Iris pigment epithelial cell (primary cell): ENCODE measurements around the gene EDEM1.
"Not testable (repeated sequence)": the region's sequence is repeated elsewhere in the genome, so short reads cannot be mapped to it uniquely, and the experiment has no call there.

Experiments used
- DNase-seq: peaks from one replicate; pipeline ENCODE4 v3.0.0-alpha.2; 2011; ENCODE audit warnings: low read depth

EDEM1 gene

DNA sequence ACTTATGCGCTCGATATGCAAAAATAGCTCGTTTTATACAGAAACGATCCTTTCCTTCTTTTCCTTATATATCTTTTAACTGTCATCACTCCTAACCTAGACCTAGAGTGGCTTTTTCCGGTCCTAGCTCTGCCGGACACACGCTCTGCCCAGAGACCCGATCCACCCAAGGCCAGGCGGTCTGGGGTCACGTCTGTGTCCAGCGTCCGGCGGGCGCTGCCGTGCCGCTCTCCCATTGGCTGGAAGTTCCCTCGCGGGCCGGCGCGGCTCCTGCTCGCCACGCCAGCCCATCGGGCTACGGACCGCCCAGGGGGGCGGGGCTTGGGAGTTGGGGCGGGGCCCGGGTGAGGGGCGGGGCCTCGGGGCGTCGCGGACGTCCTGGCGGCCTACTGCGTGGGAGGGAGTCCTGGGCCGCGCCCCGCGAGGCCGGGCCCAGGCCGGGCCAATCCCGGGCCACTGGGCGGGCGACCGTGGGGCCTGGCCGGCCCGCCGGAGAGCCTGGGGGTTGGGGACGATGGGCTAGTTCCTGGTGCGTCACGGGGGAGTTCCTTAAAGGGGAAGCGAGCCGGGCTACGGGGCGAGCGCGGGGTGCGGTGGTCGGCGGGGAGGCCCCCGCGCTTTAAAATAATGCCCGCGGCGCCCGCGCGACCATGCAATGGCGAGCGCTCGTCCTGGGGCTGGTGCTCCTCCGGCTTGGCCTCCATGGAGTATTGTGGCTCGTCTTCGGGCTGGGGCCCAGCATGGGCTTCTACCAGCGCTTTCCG lies at the start of gene EDEM1:
TSS of gene EDEM1 (plus strand) at position 552 of the 764 bp plus-strand sequence. CDS start at position 651, 99 bp downstream.
- DNase-seq = peak; percentile 94

GRCh38 chr3:5138214-5138981 lies 49.1 kb upstream of the EDEM1 start:
- peak; percentile 67 for DNase-seq

DNA sequence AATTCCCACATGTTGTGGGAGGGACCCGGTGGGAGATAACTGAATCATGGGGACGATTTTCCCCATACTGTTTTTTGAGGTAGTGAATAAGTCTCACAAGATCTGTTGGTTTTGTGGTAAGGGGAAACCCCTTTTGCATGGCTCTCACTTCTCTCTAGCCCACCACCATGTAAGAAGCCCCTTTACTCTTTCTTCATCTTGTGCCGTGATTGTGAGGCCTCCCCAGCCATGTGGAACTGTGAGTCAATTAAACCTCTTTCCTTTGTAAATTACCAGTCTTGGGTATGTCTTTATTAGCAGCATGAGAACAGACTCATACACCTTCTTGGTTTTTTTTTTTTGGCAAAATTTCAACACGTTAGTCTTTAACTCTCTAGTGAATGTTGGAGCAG lies 47.3 kb upstream of the EDEM1 start:
- no peak for DNase-seq

DNA sequence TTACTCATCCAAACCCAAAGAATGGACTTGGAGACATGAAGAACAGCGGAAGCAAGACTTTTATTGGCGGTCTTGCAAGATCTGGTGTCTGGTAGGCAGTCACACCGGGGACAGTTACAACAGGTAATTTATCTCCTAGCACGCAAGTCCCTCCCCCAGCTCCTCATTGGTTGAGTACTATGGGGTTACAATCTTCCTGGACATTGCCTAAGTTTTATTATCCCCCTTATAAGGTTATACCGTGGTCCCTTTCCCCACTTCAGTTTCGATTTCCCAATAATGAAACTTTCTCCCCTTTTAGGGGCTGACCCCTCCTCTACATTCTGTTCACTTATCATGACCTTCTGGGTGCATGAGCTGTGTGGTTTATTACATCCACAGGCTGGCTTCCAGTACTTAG lies 46.7 kb upstream of the EDEM1 start:
- DNase-seq = no peak

GRCh38 chr3:5141760-5142159 lies 45.7 kb upstream of the EDEM1 start:
- no peak for DNase-seq

DNA sequence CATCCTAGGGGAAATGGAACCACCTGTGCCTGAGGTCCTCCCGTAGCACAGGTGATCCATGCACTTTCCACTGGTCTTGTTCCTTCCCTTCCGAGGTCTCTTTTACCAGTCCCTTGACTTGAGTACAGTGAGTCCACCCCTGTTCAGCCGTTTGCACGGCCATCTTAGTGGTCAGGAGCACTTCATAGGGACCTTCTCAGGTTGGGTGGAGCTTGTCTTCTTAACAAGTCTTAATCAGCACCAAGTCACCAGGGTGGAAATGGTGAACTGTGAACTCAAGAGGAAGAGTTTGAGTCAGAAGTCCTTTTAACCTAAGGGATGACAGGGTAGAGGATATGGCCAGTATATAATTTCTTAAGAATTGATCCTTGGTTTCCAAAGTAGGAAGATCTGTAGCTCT lies 44.0 kb upstream of the EDEM1 start:
- no peak for DNase-seq

DNA sequence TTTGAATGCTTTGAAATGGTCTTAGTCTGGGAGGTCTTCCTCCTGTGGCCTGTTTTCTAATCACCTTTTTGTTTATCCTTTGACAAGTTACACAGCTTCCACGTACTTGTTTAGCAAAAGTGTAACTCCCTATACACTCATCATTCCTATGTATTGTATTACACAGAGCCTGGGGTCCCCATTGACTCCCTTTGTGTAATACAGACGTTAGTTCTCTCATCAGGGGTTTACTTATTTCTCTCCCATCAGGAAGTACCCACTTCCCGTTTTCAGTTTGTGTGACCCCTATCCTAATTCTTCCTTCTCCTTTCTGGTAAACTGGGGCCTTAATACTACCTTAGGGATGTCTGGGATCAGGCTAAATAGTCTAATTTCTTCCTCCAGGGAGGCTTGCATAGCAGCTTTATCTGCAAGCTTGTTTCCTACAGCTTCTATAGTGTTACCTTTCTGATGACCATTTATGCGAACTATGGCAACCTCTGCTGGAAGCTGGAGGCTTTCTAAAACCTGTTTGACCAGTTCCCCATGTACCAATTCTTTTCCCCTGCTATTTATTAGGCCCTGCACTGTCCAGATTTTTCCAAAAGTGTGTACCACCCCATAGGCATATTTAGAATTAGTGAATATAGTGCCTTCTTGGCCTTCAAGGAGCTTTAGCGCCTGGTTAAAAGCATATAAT lies 43.1 kb upstream of the EDEM1 start:
- DNase-seq = no peak

DNA sequence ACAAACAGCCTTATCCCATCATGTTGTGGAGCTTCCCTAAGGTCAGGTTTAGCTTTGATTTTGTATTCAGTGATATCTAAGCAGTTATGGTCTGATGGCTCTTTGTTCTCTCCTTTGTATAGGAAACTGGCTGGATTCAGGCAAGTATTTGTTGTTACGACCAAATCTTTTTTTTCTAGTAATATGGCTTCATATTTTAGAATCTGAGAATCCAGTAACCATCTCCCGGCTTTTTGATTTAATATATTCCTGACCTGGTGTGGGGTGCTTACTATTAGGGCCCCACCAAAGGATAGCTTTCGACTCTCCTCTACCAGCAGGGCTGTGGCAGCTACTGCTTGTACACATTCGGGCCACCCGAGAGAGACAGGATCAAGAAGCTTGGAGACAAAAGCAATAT lies 42.4 kb upstream of the EDEM1 start:
- DNase-seq = no peak

GRCh38 chr3:5147152-5147551 lies 40.4 kb upstream of the EDEM1 start:
- DNase-seq = not testable (repeated sequence)

GRCh38 chr3:5149306-5149880 lies 38.1 kb upstream of the EDEM1 start:
- DNase-seq = no peak

GRCh38 chr3:5151586-5151985 lies 35.9 kb upstream of the EDEM1 start:
- DNase-seq = no peak

GRCh38 chr3:5153074-5153473 lies 34.4 kb upstream of the EDEM1 start:
- DNase-seq = no peak

- DNase-seq = no peak
Observed at GRCh38 chr3:5155241-5155640, 32.3 kb upstream of the EDEM1 start.

DNA sequence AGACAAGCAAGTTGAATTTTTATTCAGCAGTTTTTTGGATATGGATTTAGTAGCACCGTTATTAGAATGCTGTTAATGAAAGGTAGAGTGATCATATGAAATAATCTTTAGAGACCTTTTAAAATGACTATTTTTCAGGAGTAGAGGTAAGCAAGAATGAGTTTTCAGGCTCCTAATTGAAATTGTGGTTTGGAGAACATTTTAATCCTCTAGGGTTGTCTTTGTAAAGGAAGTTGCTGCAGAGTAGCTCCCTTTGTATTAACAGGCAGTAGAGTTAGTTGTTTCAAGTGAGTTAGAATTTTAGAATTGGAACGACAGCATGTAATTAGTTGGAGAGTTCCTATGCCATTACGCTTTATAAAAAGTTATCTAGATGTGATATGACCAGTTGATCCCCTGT lies 27.2 kb upstream of the EDEM1 start:
- no peak for DNase-seq

- DNase-seq = peak; percentile 21
Observed at GRCh38 chr3:5160940-5161858, 26.3 kb upstream of the EDEM1 start.

GRCh38 chr3:5162102-5162501 lies 25.4 kb upstream of the EDEM1 start:
- peak; percentile 89 for DNase-seq

DNA sequence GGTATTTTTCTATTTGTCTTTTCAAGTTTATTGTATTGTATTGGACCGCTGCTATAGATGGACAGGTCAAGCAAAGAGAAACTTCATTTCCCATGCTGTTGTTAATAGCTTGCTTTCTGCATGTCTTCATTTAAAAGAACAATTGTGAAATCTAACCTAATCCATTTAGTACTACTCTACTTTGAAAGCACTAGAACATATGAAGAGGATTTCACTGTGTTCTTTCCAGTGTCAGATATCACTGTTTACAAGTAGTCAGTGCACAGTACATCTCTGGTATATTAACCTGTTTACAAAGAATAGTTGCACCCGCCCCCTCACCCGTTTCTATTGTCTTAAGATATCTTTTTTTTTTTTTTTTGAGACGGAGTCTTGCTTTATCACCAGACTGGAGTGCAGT lies 21.8 kb upstream of the EDEM1 start:
- peak; percentile 54 for DNase-seq

DNA sequence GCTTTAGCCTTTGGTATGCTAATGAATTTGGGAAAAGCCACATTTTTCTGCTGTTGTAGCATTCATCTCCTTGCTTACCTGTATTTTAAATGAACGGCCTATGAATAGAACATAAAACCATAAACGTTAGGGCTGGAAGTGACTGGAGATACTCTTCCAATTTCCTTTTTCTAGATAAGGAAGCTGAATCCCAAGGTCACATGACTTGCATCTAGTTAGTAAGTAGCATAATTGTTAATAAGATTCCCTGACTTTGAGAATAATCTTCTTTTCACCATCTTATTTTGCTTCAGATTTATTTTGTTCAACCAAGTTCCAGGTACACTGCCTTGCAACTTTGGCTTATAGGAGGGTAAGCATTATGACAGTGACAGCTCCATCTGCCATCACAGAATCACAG lies 20.7 kb upstream of the EDEM1 start:
- DNase-seq = no peak

GRCh38 chr3:5168110-5168509 lies 19.4 kb upstream of the EDEM1 start:
- no peak for DNase-seq

GRCh38 chr3:5169807-5170206 lies 17.7 kb upstream of the EDEM1 start:
- no peak for DNase-seq

GRCh38 chr3:5170975-5171374 lies 16.5 kb upstream of the EDEM1 start:
- DNase-seq = no peak

- DNase-seq = no peak
Observed at GRCh38 chr3:5172018-5172417, 15.5 kb upstream of the EDEM1 start.
